Adrenal gland (tissue), 12 donors: ENCODE results near the gene CTSO. TPM values are rescaled to one million over a fixed set of nuclear protein-coding genes. Genes with fewer than 3 reads are reported as not detected.

Experiments used
- DNase-seq, 7 donors: peaks; one replicate each; pipeline ENCODE4 v3.0.0-alpha.2; 2019 to 2020
- H3K27ac ChIP-seq, 5 donors: fragments of 200-600 bp; sonication (generic) in 4 of 5; 1 replicate in 3 of 5; 2 replicates in 2 of 5; pipeline versions ENCODE4 v1.5.1 to v1.8.0; 2016 to 2020; ENCODE audit warnings: mild to moderate bottlenecking in 1 of 5
- H3K27me3 ChIP-seq: fragments of 200-600 bp; 2 replicates; pipeline ENCODE4 v1.8.0; 2021
- H3K36me3 ChIP-seq, 2 donors: fragments of 200-600 bp; replicated peaks in 1 of 2; 1 replicate in 1 of 2; 2 replicates in 1 of 2; pipeline versions ENCODE4 v1.5.1 to v1.8.0; 2018 to 2022
- H3K4me1 ChIP-seq, 2 donors: fragments of 200-600 bp; replicated peaks in 1 of 2; 1 replicate in 1 of 2; 2 replicates in 1 of 2; pipeline versions ENCODE4 v1.5.1 to v1.8.0; 2018 to 2021
- H3K4me3 ChIP-seq, 4 donors: fragments of 200-600 bp; sonication (generic) in 3 of 4; one replicate each; pipeline ENCODE4 v1.5.1; 2016 to 2018
- H3K9me3 ChIP-seq, 3 donors: fragments of 200-600 bp; sonication (generic) in 1 of 3; replicated peaks in 1 of 3; 1 replicate in 2 of 3; 2 replicates in 1 of 3; pipeline versions ENCODE4 v1.5.1 to v1.8.0; 2016 to 2021
- CTCF ChIP-seq, 6 experiments: fragments of 450-650 bp in 4 of 6; fragments of 200-600 bp in 2 of 6; sonication (generic) in 1 of 6; IDR thresholded peaks; 1 replicate in 5 of 6; 2 replicates in 1 of 6; pipeline versions ENCODE4 v1.5.1 to v1.8.0; 2016 to 2021; ENCODE audit warnings: antibody characterized with exemption in 6 of 6, mild to moderate bottlenecking in 2 of 6, moderate library complexity in 1 of 6
- POLR2A ChIP-seq, 2 donors: fragments of 450-650 bp; IDR thresholded peaks; one replicate each; pipeline ENCODE4 v1.6.1; 2017; ENCODE audit warnings: antibody characterized with exemption in 2 of 2, mild to moderate bottlenecking in 2 of 2, moderate library complexity in 1 of 2
- WGBS, 4 donors: extraction: QIAGEN DNeasy Blood & Tissue Kit in 2 of 4; methylation state at CpG; one replicate each; pipeline versions ENCODE4 v1.1.5 to v1.1.7; 2013 to 2017; 5-methylcytosine and 5-hydroxymethylcytosine counted together
- intact Hi-C, 2 donors: fragments of 100-400 bp; cut with DNase I; formaldehyde crosslinking; loops; one replicate each; pipeline versions ENCODE4 v1.14.1 to v1.15.0; 2022 to 2023
- polyA plus RNA-seq, 3 donors: library from polyadenylated mRNA; stranded (reverse); fragments of 200-250 nt in 2 of 3; fragments of 350-450 nt in 1 of 3; fragmentation: Illumina TruSeq in 1 of 3; extraction: RNeasy Lipid Tissue Mini Kit (QIAGEN cat#74804) in 1 of 3; gene quantifications; one replicate each; pipeline ENCODE4 v1.2.3, GENCODE V29; 2013 to 2014
- total RNA-seq, 9 donors: library from RNA; depleted of rRNA in 4 of 9; stranded (reverse); fragments of >200 nt in 4 of 9; fragments of 120-200 nt in 1 of 9; fragmentation: NEBNext Ultra II Directional in 1 of 9; extraction: Animal tissue kit (Norgen Biotek cat#: 25700) in 1 of 9; gene quantifications; one replicate each; pipeline versions ENCODE4 v1.1.0 to v1.2.4, GENCODE V29; 2013 to 2023
- donor health status: healthy with polysubstance abuse.
- donor health status: Bipolar disorder and iron deficiency.
- donor health status: DM: yes; HTN: yes; CAD: no.
- donor health status: DM: no; HTN: no; CAD: no.
- donor health status: DM: no; HTN: no; CAD: no.
- donor health status: DM: yes; HTN: yes; CAD: no.

The CTSO gene
- total and polyA plus RNA-seq, 12 donors: 5.0 to 46.9 (median 31.9) TPM

GRCh38 chr4:155956461-155956860, 2.8 kb upstream of the CTSO start:
- TF ChIP-seq CTCF (IDR thresholded peaks at IDR 0.05): no peak
- no peak for TF ChIP-seq POLR2A (IDR thresholded peaks at IDR 0.05)
- intact Hi-C loops: no loop called here
- Histone ChIP-seq H3K36me3 (no peaks in the 10 kb centered on the region), H3K4me3 (no peak overlapping the region), H3K4me1 (peaks cover 0 to 5% of the 10 kb centered on the region in 2 donors), H3K27ac (no peak overlapping the region), H3K9me3 (no peaks in the 10 kb centered on the region), H3K27me3 (no peaks in the 10 kb centered on the region)
- no peak for DNase-seq
- WGBS, 4 donors: 68 to 81% (median 69%) methylated on average over 2 of the region's 2 CpGs

- intact Hi-C loops: loop anchor here (5.0 kb wide), 2 partner anchors 138 to 148 kb away; no protein-coding TSS in a partner anchor
- DNase-seq: no peak
- peaks cover 0 to 5% of the 10 kb centered on the region in 2 donors for H3K4me1 ChIP-seq
- H3K9me3 ChIP-seq: no peaks in the 10 kb centered on the region
- no peaks in the 10 kb centered on the region for H3K36me3 ChIP-seq
- 70 to 76% (median 73%) methylated on average over 4 of the region's 4 CpGs for WGBS, 4 donors
- no peak overlapping the region for H3K4me3 ChIP-seq
- no peaks in the 10 kb centered on the region for H3K27me3 ChIP-seq
- no peak for TF ChIP-seq POLR2A (IDR thresholded peaks at IDR 0.05)
- no peak for TF ChIP-seq CTCF (IDR thresholded peaks at IDR 0.05)
- no peak overlapping the region for H3K27ac ChIP-seq
These were observed 1.3 kb upstream of the CTSO start for GRCh38 chr4:155954939-155955338.

- 64 to 72% (median 66%) methylated on average over 11 of the region's 11 CpGs for WGBS, 4 donors
- Histone ChIP-seq H3K4me1 (peaks cover 0 to 5% of the 10 kb centered on the region in 2 donors), H3K4me3 (peak overlapping the region; percentile 62 to 86 (median 70)), H3K9me3 (no peaks in the 10 kb centered on the region), H3K36me3 (no peaks in the 10 kb centered on the region), H3K27ac (peak overlapping the region; percentile 77 to 100 (median 99)), H3K27me3 (no peaks in the 10 kb centered on the region)
- intact Hi-C loops: loop anchor here (5.0 kb wide), 2 partner anchors 137 to 147 kb away; no protein-coding TSS in a partner anchor
- TF ChIP-seq CTCF (IDR thresholded peaks at IDR 0.05): no peak
- TF ChIP-seq POLR2A (IDR thresholded peaks at IDR 0.05): no peak
- peak in 1 of 7 donors; percentile 17 for DNase-seq
These were observed 536 bp upstream of the CTSO start for GRCh38 chr4:155954118-155954685.

GRCh38 chr4:155952501-155952901, 1.2 kb downstream of the CTSO start:
- Histone ChIP-seq H3K4me3 (peak overlapping the region in 1 of 4 donors; percentile 4), H3K27me3 (no peaks in the 10 kb centered on the region), H3K36me3 (no peaks in the 10 kb centered on the region), H3K4me1 (peaks cover 0 to 5% of the 10 kb centered on the region in 2 donors), H3K9me3 (no peaks in the 10 kb centered on the region), H3K27ac (peak overlapping the region in 2 of 5 donors; percentile 6 to 99)
- DNase-seq: no peak
- no peak for TF ChIP-seq POLR2A (IDR thresholded peaks at IDR 0.05)
- no peak for TF ChIP-seq CTCF (IDR thresholded peaks at IDR 0.05)
- intact Hi-C loops: loop anchor here (5.0 kb wide), 2 partner anchors 135 to 145 kb away; no protein-coding TSS in a partner anchor
- 38 to 47% (median 42%) methylated on average over 6 of the region's 6 CpGs for WGBS, 4 donors
